ENCODE data around the gene CIBAR2. TPM values are rescaled to one million over a fixed set of nuclear protein-coding genes. Genes with fewer than 3 reads are reported as not detected.

CIBAR2 gene
- total and polyA plus RNA-seq, 2 experiments from 2014 or later = not detected

DNA sequence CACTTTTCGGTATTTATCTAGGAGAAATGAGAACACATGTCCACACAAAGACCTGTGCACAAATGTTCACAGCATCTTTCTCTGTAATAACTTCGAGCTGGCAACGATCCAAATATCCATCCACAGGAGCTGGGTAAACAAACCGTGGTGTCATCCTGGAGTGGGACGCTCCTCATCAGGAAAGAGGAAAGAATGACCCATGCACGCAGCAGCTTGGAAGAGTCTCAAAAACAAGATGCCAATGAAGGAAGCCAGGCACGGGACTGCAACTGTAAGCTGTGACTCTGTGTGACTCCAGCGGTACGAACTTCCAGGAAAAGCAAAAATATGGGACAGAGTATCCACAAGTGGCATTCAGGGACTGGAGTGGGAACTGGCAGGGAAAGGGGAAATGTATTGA is 36.7 kb upstream of the CIBAR2 start:
- Mint-ChIP-seq H3K4me1 (peaks cover 3% of the 10 kb centered on the region), H3K4me3 (no peak overlapping the region), H3K36me3 (ENCODE audit: low read depth) (no peaks in the 10 kb centered on the region), H3K27me3 (ENCODE audit: insufficient read depth, low read depth, poor library complexity) (peaks cover 15% of the 10 kb centered on the region), H3K9me3 (peaks cover 3% of the 10 kb centered on the region; the same call in 2 of the 3 replicates), H3K27ac (no peak overlapping the region)
- no peak overlapping the region for H3K27ac ChIP-seq (ENCODE audit: low read depth)
- no peaks in the 10 kb centered on the region for H4K20me1 ChIP-seq (replicated peaks; ENCODE audit: insufficient read depth)
- H3K36me3 ChIP-seq (ENCODE audit: insufficient read depth) = no peaks in the 10 kb centered on the region
- H3K4me3 ChIP-seq = no peak overlapping the region
- H3F3A ChIP-seq (replicated peaks; ENCODE audit: low read depth) = no peaks in the 10 kb centered on the region
- DNase-seq (ENCODE audit: low spot score) (no peak), ATAC-seq (no peak)
- no peak for TF ChIP-seq ETS1 (IDR thresholded peaks at IDR 0.05)
- TF ChIP-seq ZNF114 (CRISPR knock-in tag; IDR thresholded peaks at IDR 0.05) = no peak
- TF ChIP-seq, protein P1, sequence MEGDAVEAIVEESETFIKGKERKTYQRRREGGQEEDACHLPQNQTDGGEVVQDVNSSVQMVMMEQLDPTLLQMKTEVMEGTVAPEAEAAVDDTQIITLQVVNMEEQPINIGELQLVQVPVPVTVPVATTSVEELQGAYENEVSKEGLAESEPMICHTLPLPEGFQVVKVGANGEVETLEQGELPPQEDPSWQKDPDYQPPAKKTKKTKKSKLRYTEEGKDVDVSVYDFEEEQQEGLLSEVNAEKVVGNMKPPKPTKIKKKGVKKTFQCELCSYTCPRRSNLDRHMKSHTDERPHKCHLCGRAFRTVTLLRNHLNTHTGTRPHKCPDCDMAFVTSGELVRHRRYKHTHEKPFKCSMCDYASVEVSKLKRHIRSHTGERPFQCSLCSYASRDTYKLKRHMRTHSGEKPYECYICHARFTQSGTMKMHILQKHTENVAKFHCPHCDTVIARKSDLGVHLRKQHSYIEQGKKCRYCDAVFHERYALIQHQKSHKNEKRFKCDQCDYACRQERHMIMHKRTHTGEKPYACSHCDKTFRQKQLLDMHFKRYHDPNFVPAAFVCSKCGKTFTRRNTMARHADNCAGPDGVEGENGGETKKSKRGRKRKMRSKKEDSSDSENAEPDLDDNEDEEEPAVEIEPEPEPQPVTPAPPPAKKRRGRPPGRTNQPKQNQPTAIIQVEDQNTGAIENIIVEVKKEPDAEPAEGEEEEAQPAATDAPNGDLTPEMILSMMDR (conservative IDR thresholded peaks at IDR 0.05; ENCODE audit: low read depth in 2 of 2) = no peak
- no peak for TF ChIP-seq ZNF331 (CRISPR knock-in tag; IDR thresholded peaks at IDR 0.05; ENCODE audit: low read depth)
- no peak for TF ChIP-seq JUNB (IDR thresholded peaks at IDR 0.05; ENCODE audit: unreplicated experiment)
- TF ChIP-seq, protein P2, sequence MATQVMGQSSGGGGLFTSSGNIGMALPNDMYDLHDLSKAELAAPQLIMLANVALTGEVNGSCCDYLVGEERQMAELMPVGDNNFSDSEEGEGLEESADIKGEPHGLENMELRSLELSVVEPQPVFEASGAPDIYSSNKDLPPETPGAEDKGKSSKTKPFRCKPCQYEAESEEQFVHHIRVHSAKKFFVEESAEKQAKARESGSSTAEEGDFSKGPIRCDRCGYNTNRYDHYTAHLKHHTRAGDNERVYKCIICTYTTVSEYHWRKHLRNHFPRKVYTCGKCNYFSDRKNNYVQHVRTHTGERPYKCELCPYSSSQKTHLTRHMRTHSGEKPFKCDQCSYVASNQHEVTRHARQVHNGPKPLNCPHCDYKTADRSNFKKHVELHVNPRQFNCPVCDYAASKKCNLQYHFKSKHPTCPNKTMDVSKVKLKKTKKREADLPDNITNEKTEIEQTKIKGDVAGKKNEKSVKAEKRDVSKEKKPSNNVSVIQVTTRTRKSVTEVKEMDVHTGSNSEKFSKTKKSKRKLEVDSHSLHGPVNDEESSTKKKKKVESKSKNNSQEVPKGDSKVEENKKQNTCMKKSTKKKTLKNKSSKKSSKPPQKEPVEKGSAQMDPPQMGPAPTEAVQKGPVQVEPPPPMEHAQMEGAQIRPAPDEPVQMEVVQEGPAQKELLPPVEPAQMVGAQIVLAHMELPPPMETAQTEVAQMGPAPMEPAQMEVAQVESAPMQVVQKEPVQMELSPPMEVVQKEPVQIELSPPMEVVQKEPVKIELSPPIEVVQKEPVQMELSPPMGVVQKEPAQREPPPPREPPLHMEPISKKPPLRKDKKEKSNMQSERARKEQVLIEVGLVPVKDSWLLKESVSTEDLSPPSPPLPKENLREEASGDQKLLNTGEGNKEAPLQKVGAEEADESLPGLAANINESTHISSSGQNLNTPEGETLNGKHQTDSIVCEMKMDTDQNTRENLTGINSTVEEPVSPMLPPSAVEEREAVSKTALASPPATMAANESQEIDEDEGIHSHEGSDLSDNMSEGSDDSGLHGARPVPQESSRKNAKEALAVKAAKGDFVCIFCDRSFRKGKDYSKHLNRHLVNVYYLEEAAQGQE (IDR thresholded peaks at IDR 0.05; ENCODE audit: unreplicated experiment) = no peak
- no peak for TF ChIP-seq NANOG (IDR thresholded peaks at IDR 0.05; ENCODE audit: borderline replicate concordance)
- TF ChIP-seq STAT1 (IDR thresholded peaks at IDR 0.05; ENCODE audit: unreplicated experiment) = no peak
- no peak for TF ChIP-seq CREB1 (CRISPR knock-in tag; IDR thresholded peaks at IDR 0.05; ENCODE audit: low read depth)
- no peak for TF ChIP-seq ZNF462 (CRISPR knock-in tag; IDR thresholded peaks at IDR 0.05)
- TF ChIP-seq EZH2phosphoT487 (IDR thresholded peaks at IDR 0.05; ENCODE audit: unreplicated experiment) = no peak
- no peak for TF ChIP-seq EZH2 (IDR thresholded peaks at IDR 0.05; ENCODE audit: low read depth, unreplicated experiment)
- no peak for TF ChIP-seq POLR2AphosphoS5 (IDR thresholded peaks at IDR 0.05; ENCODE audit: low read depth)
- no peaks in the 10 kb centered on the region for H3K4me1 ChIP-seq (ENCODE audit: insufficient read depth)
- H3K4me2 ChIP-seq = no peak overlapping the region
- no peaks in the 10 kb centered on the region for H3K9me2 ChIP-seq (ENCODE audit: insufficient read depth)
- H2AFZ ChIP-seq = no peak overlapping the region
- no peaks in the 10 kb centered on the region for H3K79me2 ChIP-seq (replicated peaks; ENCODE audit: insufficient read depth)
- H3K27me3 ChIP-seq (ENCODE audit: insufficient read depth) = no peaks in the 10 kb centered on the region
